Measurements from ENCODE around the gene SNCB. TPM values are rescaled to one million over a fixed set of nuclear protein-coding genes. Genes with fewer than 3 reads are reported as not detected.

Gene SNCB
- total RNA-seq, 1 experiment from 2014 or later = not detected

DNA sequence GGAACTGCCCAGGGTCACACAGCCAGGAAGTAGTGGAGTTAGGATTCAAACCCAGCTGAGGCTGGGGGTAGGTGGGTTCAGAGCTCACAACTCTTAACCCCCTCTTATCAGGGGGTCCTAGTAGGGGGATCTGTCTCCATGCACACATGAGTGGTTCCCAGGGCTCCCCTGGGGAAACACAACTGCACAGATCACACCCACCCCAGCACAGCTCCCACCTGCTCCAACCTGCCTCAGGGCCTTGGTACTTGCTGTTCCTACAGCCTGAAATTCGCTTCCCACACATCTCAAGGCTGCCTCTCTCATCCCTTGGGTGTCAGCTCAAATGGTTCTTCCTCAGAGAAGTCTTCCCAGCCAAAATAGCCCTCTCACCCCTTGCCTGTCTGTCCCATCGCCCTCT is 4.8 kb downstream of the SNCB start:
- no TSS peak for BruUV-seq (replicated peaks)
- intact Hi-C loops (cut with micrococcal nuclease) = no loop called here
- Histone ChIP-seq H3K79me2 (ENCODE audit: insufficient read depth, low read length) (no peaks in the 10 kb centered on the region), H3K9ac (ENCODE audit: low read length) (no peak overlapping the region), H3K9me2 (ENCODE audit: insufficient read depth) (no peaks in the 10 kb centered on the region), H3K4me1 (ENCODE audit: control insufficient read depth in 1 of 2, insufficient read depth in 2 of 2, low read length in 2 of 2) (peaks cover 0 to 18% of the 10 kb centered on the region in 2 experiments; a peak in 2 of 4 replicates), H3K36me3 (ENCODE audit: control insufficient read depth in 1 of 2, insufficient read depth in 2 of 2, low read length in 2 of 2) (no peaks in the 10 kb centered on the region), H3K4me2 (ENCODE audit: low read length) (no peak overlapping the region), H3K27me3 (ENCODE audit: insufficient read depth, low read length) (no peaks in the 10 kb centered on the region), H2AFZ (ENCODE audit: low read depth, low read length, poor library complexity, severe bottlenecking) (no peak overlapping the region), H3K27ac (ENCODE audit: low read depth, low read length) (no peak overlapping the region), H3K9me3 (ENCODE audit: control insufficient read depth in 1 of 2, insufficient read depth in 1 of 2, low read depth in 1 of 2, low read length in 2 of 2) (no peaks in the 10 kb centered on the region), H3K4me3 (replicated peaks in 1 of 2; ENCODE audit: low read depth in 1 of 2, low read length in 2 of 2) (no peak overlapping the region), H4K20me1 (ENCODE audit: insufficient read depth) (no peaks in the 10 kb centered on the region)
- RAD21 ChIA-PET (ENCODE audit: low non-redundant PET in 1 of 2, low total read pairs in 2 of 2, uncharacterized antibody in 2 of 2, unreplicated experiment in 2 of 2) = no interaction called here
- POLR2A ChIA-PET = no interaction called here
- DNase-seq (ENCODE audit: low read depth, low spot score) = no peak
- no peak for ATAC-seq
- TF ChIP-seq, protein P1, sequence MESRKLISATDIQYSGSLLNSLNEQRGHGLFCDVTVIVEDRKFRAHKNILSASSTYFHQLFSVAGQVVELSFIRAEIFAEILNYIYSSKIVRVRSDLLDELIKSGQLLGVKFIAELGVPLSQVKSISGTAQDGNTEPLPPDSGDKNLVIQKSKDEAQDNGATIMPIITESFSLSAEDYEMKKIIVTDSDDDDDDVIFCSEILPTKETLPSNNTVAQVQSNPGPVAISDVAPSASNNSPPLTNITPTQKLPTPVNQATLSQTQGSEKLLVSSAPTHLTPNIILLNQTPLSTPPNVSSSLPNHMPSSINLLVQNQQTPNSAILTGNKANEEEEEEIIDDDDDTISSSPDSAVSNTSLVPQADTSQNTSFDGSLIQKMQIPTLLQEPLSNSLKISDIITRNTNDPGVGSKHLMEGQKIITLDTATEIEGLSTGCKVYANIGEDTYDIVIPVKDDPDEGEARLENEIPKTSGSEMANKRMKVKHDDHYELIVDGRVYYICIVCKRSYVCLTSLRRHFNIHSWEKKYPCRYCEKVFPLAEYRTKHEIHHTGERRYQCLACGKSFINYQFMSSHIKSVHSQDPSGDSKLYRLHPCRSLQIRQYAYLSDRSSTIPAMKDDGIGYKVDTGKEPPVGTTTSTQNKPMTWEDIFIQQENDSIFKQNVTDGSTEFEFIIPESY (IDR thresholded peaks at IDR 0.05; ENCODE audit: extremely low read depth, insufficient replicate concordance, low read length) = no peak
- TF ChIP-seq EGR1 (IDR thresholded peaks at IDR 0.05; ENCODE audit: low read depth) = no peak
- TF ChIP-seq, protein P2, sequence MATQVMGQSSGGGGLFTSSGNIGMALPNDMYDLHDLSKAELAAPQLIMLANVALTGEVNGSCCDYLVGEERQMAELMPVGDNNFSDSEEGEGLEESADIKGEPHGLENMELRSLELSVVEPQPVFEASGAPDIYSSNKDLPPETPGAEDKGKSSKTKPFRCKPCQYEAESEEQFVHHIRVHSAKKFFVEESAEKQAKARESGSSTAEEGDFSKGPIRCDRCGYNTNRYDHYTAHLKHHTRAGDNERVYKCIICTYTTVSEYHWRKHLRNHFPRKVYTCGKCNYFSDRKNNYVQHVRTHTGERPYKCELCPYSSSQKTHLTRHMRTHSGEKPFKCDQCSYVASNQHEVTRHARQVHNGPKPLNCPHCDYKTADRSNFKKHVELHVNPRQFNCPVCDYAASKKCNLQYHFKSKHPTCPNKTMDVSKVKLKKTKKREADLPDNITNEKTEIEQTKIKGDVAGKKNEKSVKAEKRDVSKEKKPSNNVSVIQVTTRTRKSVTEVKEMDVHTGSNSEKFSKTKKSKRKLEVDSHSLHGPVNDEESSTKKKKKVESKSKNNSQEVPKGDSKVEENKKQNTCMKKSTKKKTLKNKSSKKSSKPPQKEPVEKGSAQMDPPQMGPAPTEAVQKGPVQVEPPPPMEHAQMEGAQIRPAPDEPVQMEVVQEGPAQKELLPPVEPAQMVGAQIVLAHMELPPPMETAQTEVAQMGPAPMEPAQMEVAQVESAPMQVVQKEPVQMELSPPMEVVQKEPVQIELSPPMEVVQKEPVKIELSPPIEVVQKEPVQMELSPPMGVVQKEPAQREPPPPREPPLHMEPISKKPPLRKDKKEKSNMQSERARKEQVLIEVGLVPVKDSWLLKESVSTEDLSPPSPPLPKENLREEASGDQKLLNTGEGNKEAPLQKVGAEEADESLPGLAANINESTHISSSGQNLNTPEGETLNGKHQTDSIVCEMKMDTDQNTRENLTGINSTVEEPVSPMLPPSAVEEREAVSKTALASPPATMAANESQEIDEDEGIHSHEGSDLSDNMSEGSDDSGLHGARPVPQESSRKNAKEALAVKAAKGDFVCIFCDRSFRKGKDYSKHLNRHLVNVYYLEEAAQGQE (IDR thresholded peaks at IDR 0.05; ENCODE audit: low read depth) = no peak
- no peak for TF ChIP-seq POLR2AphosphoS5 (IDR thresholded peaks at IDR 0.05; ENCODE audit: low read depth, low read length)
- TF ChIP-seq, protein P3, sequence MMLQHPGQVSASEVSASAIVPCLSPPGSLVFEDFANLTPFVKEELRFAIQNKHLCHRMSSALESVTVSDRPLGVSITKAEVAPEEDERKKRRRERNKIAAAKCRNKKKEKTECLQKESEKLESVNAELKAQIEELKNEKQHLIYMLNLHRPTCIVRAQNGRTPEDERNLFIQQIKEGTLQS (IDR thresholded peaks at IDR 0.05) = no peak
- TF ChIP-seq EZH2phosphoT487 (IDR thresholded peaks at IDR 0.05; ENCODE audit: borderline replicate concordance) = no peak
- TF ChIP-seq SIN3A (IDR thresholded peaks at IDR 0.05; ENCODE audit: low read depth) = no peak
- TF ChIP-seq EZH2 (IDR thresholded peaks at IDR 0.05) = no peak
- CTCF ChIA-PET = no interaction called here

Measured in HCT116 (cell line).